ENCODE results near the gene IRF2BP1.

- peak in 2 of 6 experiments; percentile 3 to 42 for TF ChIP-seq CTCF (IDR thresholded peaks at IDR 0.05)
- peak in 3 of 4 donors; percentile 34 to 78 (median 45) for TF ChIP-seq POLR2A (IDR thresholded peaks at IDR 0.05)
Observed at GRCh38 chr19:45862564-45863334, 23.2 kb downstream of the IRF2BP1 start, which contains the start of gene SYMPK.
